ENCODE data around the gene MAP3K3. TPM values are rescaled to one million over a fixed set of nuclear protein-coding genes. Genes with fewer than 3 reads are reported as not detected.
A peak's percentile ranks its signal among the peaks of the same experiment; 100 is the strongest.

Gene MAP3K3
- total RNA-seq, 1 donor from 2014 or later, result 75.6 TPM

GRCh38 chr17:63697341-63698286 is 75.4 kb downstream of the MAP3K3 start:
- no peaks in the 10 kb centered on the region for H3K9me3 ChIP-seq
- H3K27ac ChIP-seq, result peak overlapping the region; percentile 54 to 80
- TF ChIP-seq, protein P1, sequence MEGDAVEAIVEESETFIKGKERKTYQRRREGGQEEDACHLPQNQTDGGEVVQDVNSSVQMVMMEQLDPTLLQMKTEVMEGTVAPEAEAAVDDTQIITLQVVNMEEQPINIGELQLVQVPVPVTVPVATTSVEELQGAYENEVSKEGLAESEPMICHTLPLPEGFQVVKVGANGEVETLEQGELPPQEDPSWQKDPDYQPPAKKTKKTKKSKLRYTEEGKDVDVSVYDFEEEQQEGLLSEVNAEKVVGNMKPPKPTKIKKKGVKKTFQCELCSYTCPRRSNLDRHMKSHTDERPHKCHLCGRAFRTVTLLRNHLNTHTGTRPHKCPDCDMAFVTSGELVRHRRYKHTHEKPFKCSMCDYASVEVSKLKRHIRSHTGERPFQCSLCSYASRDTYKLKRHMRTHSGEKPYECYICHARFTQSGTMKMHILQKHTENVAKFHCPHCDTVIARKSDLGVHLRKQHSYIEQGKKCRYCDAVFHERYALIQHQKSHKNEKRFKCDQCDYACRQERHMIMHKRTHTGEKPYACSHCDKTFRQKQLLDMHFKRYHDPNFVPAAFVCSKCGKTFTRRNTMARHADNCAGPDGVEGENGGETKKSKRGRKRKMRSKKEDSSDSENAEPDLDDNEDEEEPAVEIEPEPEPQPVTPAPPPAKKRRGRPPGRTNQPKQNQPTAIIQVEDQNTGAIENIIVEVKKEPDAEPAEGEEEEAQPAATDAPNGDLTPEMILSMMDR (IDR thresholded peaks at IDR 0.05), result peak in 2 of 3 experiments; percentile 45
- DNase-seq (ENCODE audit: low spot score in 2 of 2), result peak in 1 of 2 donors; percentile 76
- H3K4me1 ChIP-seq, result peaks cover 6 to 9% of the 10 kb centered on the region in 2 donors
- intact Hi-C loops (cut with DNase I), result loop anchor here (2.0 kb wide), 2 partner anchors 21 to 75 kb away; partner anchors contain the start of gene MAP3K3
- peak overlapping the region in 1 of 2 donors; percentile 73 for H3K4me3 ChIP-seq
- peaks cover 20 to 25% of the 10 kb centered on the region in 2 donors for H3K36me3 ChIP-seq
- no peaks in the 10 kb centered on the region for H3K27me3 ChIP-seq

GRCh38 chr17:63698381-63698885 is 76.2 kb downstream of the MAP3K3 start:
- no peaks in the 10 kb centered on the region for H3K9me3 ChIP-seq
- H3K4me1 ChIP-seq, result peaks cover 6 to 9% of the 10 kb centered on the region in 2 donors
- H3K27ac ChIP-seq, result peak overlapping the region; percentile 54 to 80
- intact Hi-C loops (cut with DNase I), result loop anchor here (2.0 kb wide), 1 partner anchor 76 kb away; the partner anchor contains the start of gene MAP3K3
- peaks cover 17 to 19% of the 10 kb centered on the region in 2 donors for H3K36me3 ChIP-seq
- TF ChIP-seq, protein P1 (IDR thresholded peaks at IDR 0.05), result no peak
- DNase-seq (ENCODE audit: low spot score in 2 of 2), result no peak
- H3K4me3 ChIP-seq, result peak overlapping the region; percentile 63 to 73
- no peaks in the 10 kb centered on the region for H3K27me3 ChIP-seq

DNA sequence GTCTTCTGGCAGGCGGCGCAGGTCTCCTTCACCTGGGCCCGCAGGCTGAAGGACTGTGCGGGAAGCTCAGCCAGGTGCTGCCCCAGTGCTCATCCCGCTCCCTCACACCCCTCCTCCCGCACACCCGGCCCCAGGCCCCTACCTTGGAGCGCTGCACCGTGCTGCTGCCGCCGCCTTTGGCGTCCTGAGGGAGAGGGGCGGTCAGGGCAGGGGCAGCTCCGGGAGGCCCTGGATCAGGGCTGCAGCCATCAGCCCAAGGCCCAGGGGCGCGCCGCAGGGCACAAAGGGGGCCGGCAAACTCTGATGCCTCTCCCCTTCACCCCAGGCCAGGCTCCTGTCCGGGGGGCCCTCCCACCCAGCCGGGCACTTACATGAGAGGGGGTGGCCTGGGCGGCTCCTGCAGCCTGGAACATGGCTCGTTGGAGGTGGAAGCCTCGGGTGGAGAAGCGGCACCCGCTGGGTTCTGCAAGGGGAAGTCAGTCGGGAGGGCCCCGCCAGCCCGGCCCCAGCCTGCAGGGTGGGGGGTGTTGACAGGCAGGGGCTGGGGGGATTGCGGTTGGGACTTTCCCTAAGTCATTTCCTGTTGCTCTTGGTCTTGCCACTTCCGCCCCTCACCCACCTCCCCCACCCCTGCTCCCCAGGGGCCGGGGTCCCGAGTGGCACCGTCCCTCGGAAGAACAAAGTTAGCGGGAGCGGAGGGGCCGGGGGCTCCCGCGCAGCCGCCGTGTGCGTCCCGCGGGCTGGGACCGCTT is 76.8 kb downstream of the MAP3K3 start:
- DNase-seq (ENCODE audit: low spot score in 2 of 2), result peak in 1 of 2 donors; percentile 79
- TF ChIP-seq, protein P1 (IDR thresholded peaks at IDR 0.05), result no peak
- no peaks in the 10 kb centered on the region for H3K9me3 ChIP-seq
- intact Hi-C loops (cut with DNase I), result loop anchor here (2.0 kb wide), 1 partner anchor 76 kb away; the partner anchor contains the start of gene MAP3K3
- H3K27ac ChIP-seq, result peak overlapping the region; percentile 54 to 80
- H3K4me3 ChIP-seq, result peak overlapping the region; percentile 63 to 73
- peaks cover 13 to 19% of the 10 kb centered on the region in 2 donors for H3K36me3 ChIP-seq
- no peaks in the 10 kb centered on the region for H3K27me3 ChIP-seq
- peaks cover 6 to 9% of the 10 kb centered on the region in 2 donors for H3K4me1 ChIP-seq

GRCh38 chr17:63699638-63700527 is 77.7 kb downstream of the MAP3K3 start, which contains the start of gene LIMD2:
TSS of gene LIMD2 (minus strand) at chr17:63700125. CDS start at chr17:63699298, 827 bp downstream.
- Histone ChIP-seq H3K4me3 (peak within 1 kb of the TSS; percentile 63 to 73), H3K4me1 (peaks cover 6 to 9% of the 10 kb centered on the region in 2 donors), H3K27ac (peak within 1 kb of the TSS; percentile 68 to 80), H3K36me3 (peaks cover 6 to 21% of the 10 kb centered on the region in 2 donors), H3K27me3 (no peaks in the 10 kb centered on the region), H3K9me3 (no peaks in the 10 kb centered on the region)
- intact Hi-C loops (cut with DNase I), result loop anchor here (2.0 kb wide), 3 partner anchors 41 to 77 kb away; partner anchors contain the start of genes CCDC47, MAP3K3 and STRADA
- peak in 1 of 2 donors; percentile 74 for DNase-seq (ENCODE audit: low spot score in 2 of 2)
- TF ChIP-seq, protein P1 (IDR thresholded peaks at IDR 0.05), result no peak

Measured in ascending aorta (tissue), 2 donors.